ENCODE measurements around the gene TMEM106A.
"Not testable (repeated sequence)": the region's sequence is repeated elsewhere in the genome, so short reads cannot be mapped to it uniquely, and the experiment has no call there.

TMEM106A gene

GRCh38 chr17:43215341-43215740, 3.7 kb downstream of the TMEM106A start:
- DNase-seq (ENCODE audit: low read depth in 2 of 2), result no peak

GRCh38 chr17:43216369-43216761, 4.7 kb downstream of the TMEM106A start:
- no peak for DNase-seq (ENCODE audit: low read depth in 2 of 2)

- no peak for DNase-seq (ENCODE audit: low read depth in 2 of 2)
Measured at GRCh38 chr17:43216762-43217613, 5.3 kb downstream of the TMEM106A start.

GRCh38 chr17:43217614-43218087, 6.0 kb downstream of the TMEM106A start:
- no peak for DNase-seq (ENCODE audit: low read depth in 2 of 2)

GRCh38 chr17:43219001-43219400, 7.3 kb downstream of the TMEM106A start:
- no peak for DNase-seq (ENCODE audit: low read depth in 2 of 2)

GRCh38 chr17:43219746-43220380, 8.2 kb downstream of the TMEM106A start:
- no peak for DNase-seq (ENCODE audit: low read depth in 2 of 2)

- no peak for DNase-seq (ENCODE audit: low read depth in 2 of 2)
Measured at GRCh38 chr17:43220511-43221125, 8.9 kb downstream of the TMEM106A start.

- DNase-seq (ENCODE audit: low read depth in 2 of 2), result no peak
Measured at GRCh38 chr17:43224146-43224705, 12.6 kb downstream of the TMEM106A start.

GRCh38 chr17:43226393-43226792, 14.7 kb downstream of the TMEM106A start:
- DNase-seq (ENCODE audit: low read depth in 2 of 2), result no peak

GRCh38 chr17:43228020-43228782, 16.5 kb downstream of the TMEM106A start, which contains the start of gene CCDC200:
CCDC200 (minus strand) TSS chr17:43228623; CDS start chr17:43228554, 69 bp downstream.
- not testable (repeated sequence) for DNase-seq (ENCODE audit: low read depth in 2 of 2)

GRCh38 chr17:43231205-43232020, 19.7 kb downstream of the TMEM106A start:
- not testable (repeated sequence) for DNase-seq (ENCODE audit: low read depth in 2 of 2)

GRCh38 chr17:43232021-43232699, 20.5 kb downstream of the TMEM106A start:
- DNase-seq (ENCODE audit: low read depth in 2 of 2), result not testable (repeated sequence)

- DNase-seq (ENCODE audit: low read depth in 2 of 2), result not testable (repeated sequence)
Measured at GRCh38 chr17:43233263-43233662, 21.6 kb downstream of the TMEM106A start.

- DNase-seq (ENCODE audit: low read depth in 2 of 2), result not testable (repeated sequence)
Measured at GRCh38 chr17:43233877-43234276, 22.2 kb downstream of the TMEM106A start, which contains the start of gene RNU2-1. RNU2-1 (minus strand) TSS chr17:43233977.

- DNase-seq (ENCODE audit: low read depth in 2 of 2), result not testable (repeated sequence)
Measured at GRCh38 chr17:43239597-43239996, 27.9 kb downstream of the TMEM106A start.

- not testable (repeated sequence) for DNase-seq (ENCODE audit: low read depth in 2 of 2)
Measured at GRCh38 chr17:43240596-43241352, 29.1 kb downstream of the TMEM106A start.

GRCh38 chr17:43246456-43246855, 34.8 kb downstream of the TMEM106A start:
- DNase-seq (ENCODE audit: low read depth in 2 of 2), result not testable (repeated sequence)

Measured in fibroblast of skin of left biceps (primary cell).